CD14-positive monocyte (primary cell): ENCODE results near the gene MAML3. TPM values are rescaled to one million over a fixed set of nuclear protein-coding genes. Genes with fewer than 3 reads are reported as not detected.

Experiments used
- DNase-seq, 3 donors: peaks; one replicate each; pipeline ENCODE4 v3.0.0-alpha.2; 2011 to 2022
- H2AFZ ChIP-seq: 2 replicates; pipeline ENCODE4 v1.6.0; 2012; ENCODE audit warnings: mild to moderate bottlenecking, low read depth, low read length, inconsistent platforms; ENCODE audit not compliant: insufficient read depth, poor library complexity, severe bottlenecking
- H3K27ac ChIP-seq, 2 donors: 1 replicate in 1 of 2; 2 replicates in 1 of 2; pipeline ENCODE4 v1.5.1; 2012 to 2013; ENCODE audit warnings: low read length in 2 of 2, control low read depth in 1 of 2, inconsistent platforms in 1 of 2, low read depth in 1 of 2, mild to moderate bottlenecking in 1 of 2
- H3K27me3 ChIP-seq, 2 donors: one replicate each; pipeline versions ENCODE4 v1.6.0 to v1.6.1; 2011 to 2013; ENCODE audit warnings: low read length in 2 of 2; ENCODE audit not compliant: control insufficient read depth in 2 of 2, insufficient read depth in 2 of 2
- H3K36me3 ChIP-seq, 2 donors: replicated peaks in 1 of 2; 1 replicate in 1 of 2; 2 replicates in 1 of 2; pipeline versions ENCODE4 v1.5.1 to v1.6.1; 2012 to 2013; ENCODE audit warnings: low read length in 2 of 2, control low read depth in 1 of 2, inconsistent platforms in 1 of 2, mild to moderate bottlenecking in 1 of 2; ENCODE audit not compliant: insufficient read depth in 2 of 2, control insufficient read depth in 1 of 2
- H3K4me1 ChIP-seq, 2 donors: 1 replicate in 1 of 2; 2 replicates in 1 of 2; pipeline versions ENCODE4 v1.5.1 to v1.6.1; 2012 to 2013; ENCODE audit warnings: low read length in 2 of 2, control low read depth in 1 of 2, inconsistent platforms in 1 of 2, mild to moderate bottlenecking in 1 of 2, moderate library complexity in 1 of 2; ENCODE audit not compliant: insufficient read depth in 2 of 2, control insufficient read depth in 1 of 2
- H3K4me2 ChIP-seq: replicated peaks from 2 replicates; pipeline ENCODE3; 2012; ENCODE audit warnings: low read length, moderate library complexity, mild to moderate bottlenecking; ENCODE audit not compliant: poor library complexity, severe bottlenecking; ENCODE audit errors: extremely low read depth
- H3K4me3 ChIP-seq, 3 experiments: fragments of 200-600 bp in 1 of 3; sonication (generic) in 1 of 3; replicated peaks in 1 of 3; 1 replicate in 2 of 3; 2 replicates in 1 of 3; pipeline ENCODE4 v1.5.1; 2011 to 2013; ENCODE audit warnings: low read length in 3 of 3, mild to moderate bottlenecking in 3 of 3, control low read depth in 2 of 3, low read depth in 2 of 3, inconsistent platforms in 1 of 3, moderate library complexity in 1 of 3
- H3K79me2 ChIP-seq: 2 replicates; pipeline ENCODE4 v1.6.0; 2012; ENCODE audit warnings: mild to moderate bottlenecking, control low read depth, inconsistent platforms, low read length, moderate library complexity; ENCODE audit not compliant: insufficient read depth
- H3K9ac ChIP-seq: 2 replicates; pipeline ENCODE4 v1.6.0; 2017; ENCODE audit warnings: low read length, mild to moderate bottlenecking; ENCODE audit not compliant: insufficient read depth, poor library complexity, severe bottlenecking
- H3K9me3 ChIP-seq, 2 donors: replicated peaks in 1 of 2; 1 replicate in 1 of 2; 2 replicates in 1 of 2; pipeline versions ENCODE4 v1.5.1 to v1.6.1; 2012 to 2013; ENCODE audit warnings: low read length in 2 of 2, control low read depth in 1 of 2; ENCODE audit not compliant: control insufficient read depth in 1 of 2, insufficient read depth in 1 of 2
- H4K20me1 ChIP-seq: 2 replicates; pipeline ENCODE4 v1.6.0; 2012; ENCODE audit warnings: mild to moderate bottlenecking, low read length, control low read depth, moderate library complexity; ENCODE audit not compliant: insufficient read depth
- H3K27ac Mint-ChIP-seq, 7 donors: one replicate each; pipeline ENCODE4 v1.8.0; 2020; ENCODE audit warnings: mild to moderate bottlenecking in 7 of 7, mixed read lengths in 7 of 7, moderate library complexity in 6 of 7, inconsistent platforms in 2 of 7
- H3K27me3 Mint-ChIP-seq, 3 donors: one replicate each; pipeline ENCODE4 v1.8.0; 2021 to 2022; ENCODE audit warnings: low read depth in 3 of 3, mild to moderate bottlenecking in 3 of 3, mixed read lengths in 3 of 3, moderate library complexity in 3 of 3, inconsistent platforms in 1 of 3
- H3K36me3 Mint-ChIP-seq, 2 donors: one replicate each; pipeline ENCODE4 v1.8.0; 2020; ENCODE audit warnings: mixed read lengths in 2 of 2, inconsistent platforms in 1 of 2, mild to moderate bottlenecking in 1 of 2
- H3K4me1 Mint-ChIP-seq: one replicate; pipeline ENCODE4 v1.8.0; 2020; ENCODE audit warnings: mild to moderate bottlenecking, mixed read lengths
- H3K4me3 Mint-ChIP-seq, 2 donors: one replicate each; pipeline ENCODE4 v1.8.0; 2020; ENCODE audit warnings: mild to moderate bottlenecking in 2 of 2, mixed read lengths in 2 of 2, moderate library complexity in 1 of 2
- H3K9me3 Mint-ChIP-seq, 7 donors: one replicate each; pipeline ENCODE4 v1.8.0; 2020 to 2022; ENCODE audit warnings: mixed read lengths in 7 of 7, mild to moderate bottlenecking in 6 of 7, moderate library complexity in 6 of 7, inconsistent platforms in 2 of 7
- whole genome bisulfite sequencing: methylation state at CpG from one replicate; pipeline ENCODE4 v1.1.5; 2013; ENCODE audit warnings: missing lambda C conversion rate; ENCODE audit not compliant: insufficient coverage; 5-methylcytosine and 5-hydroxymethylcytosine counted together
- intact Hi-C, 2 donors: fragments of 100-400 bp; cut with micrococcal nuclease; formaldehyde crosslinking; loops; one replicate each; pipeline versions ENCODE4 v1.15.0 to v1.15.1; 2023
- polyA plus RNA-seq, 3 donors: library from polyadenylated mRNA; depleted of rRNA in 1 of 3; unstranded in 2 of 3; stranded (reverse) in 1 of 3; fragments of 300-500 nt in 2 of 3; fragments of >200 nt in 1 of 3; fragmentation: Illumina TruSeq in 2 of 3; gene quantifications; 1 replicate in 2 of 3; 2 replicates in 1 of 3; pipeline ENCODE4 v1.2.3, GENCODE V29; 2012 to 2021
- TF ChIP-seq, protein P1 (sequence below): fragments of 200-600 bp; IDR thresholded peaks from one replicate; pipeline ENCODE4 v1.8.0; 2022; ENCODE audit warnings: antibody characterized with exemption, mild to moderate bottlenecking

MAML3 gene
- polyA plus RNA-seq, 3 donors, result 1.5 to 6.5 (median 2.3) TPM

DNA sequence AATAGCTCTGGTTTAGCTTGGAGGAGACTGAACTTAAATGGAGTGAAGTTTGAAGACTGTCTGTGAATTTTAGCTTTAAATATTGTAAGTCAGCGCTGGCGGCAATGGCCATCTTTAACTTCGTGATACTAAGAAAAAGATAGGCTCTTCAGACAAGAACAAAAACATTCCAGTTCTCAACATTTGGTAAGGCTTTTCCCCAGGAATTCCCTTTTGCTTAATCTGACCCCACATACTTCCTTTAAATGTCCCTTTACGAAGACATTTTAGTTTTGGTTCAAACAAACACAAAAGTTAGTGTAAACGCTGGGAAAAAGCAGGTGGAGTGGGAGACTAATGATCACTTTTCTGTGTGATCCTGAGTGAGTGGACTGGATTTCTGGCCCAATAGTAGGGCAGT lies 106.2 kb downstream of the MAML3 start:
- TF ChIP-seq, protein P1, sequence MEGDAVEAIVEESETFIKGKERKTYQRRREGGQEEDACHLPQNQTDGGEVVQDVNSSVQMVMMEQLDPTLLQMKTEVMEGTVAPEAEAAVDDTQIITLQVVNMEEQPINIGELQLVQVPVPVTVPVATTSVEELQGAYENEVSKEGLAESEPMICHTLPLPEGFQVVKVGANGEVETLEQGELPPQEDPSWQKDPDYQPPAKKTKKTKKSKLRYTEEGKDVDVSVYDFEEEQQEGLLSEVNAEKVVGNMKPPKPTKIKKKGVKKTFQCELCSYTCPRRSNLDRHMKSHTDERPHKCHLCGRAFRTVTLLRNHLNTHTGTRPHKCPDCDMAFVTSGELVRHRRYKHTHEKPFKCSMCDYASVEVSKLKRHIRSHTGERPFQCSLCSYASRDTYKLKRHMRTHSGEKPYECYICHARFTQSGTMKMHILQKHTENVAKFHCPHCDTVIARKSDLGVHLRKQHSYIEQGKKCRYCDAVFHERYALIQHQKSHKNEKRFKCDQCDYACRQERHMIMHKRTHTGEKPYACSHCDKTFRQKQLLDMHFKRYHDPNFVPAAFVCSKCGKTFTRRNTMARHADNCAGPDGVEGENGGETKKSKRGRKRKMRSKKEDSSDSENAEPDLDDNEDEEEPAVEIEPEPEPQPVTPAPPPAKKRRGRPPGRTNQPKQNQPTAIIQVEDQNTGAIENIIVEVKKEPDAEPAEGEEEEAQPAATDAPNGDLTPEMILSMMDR, result no peak
- H3K36me3 Mint-ChIP-seq, result no peaks in the 10 kb centered on the region
- 45% methylated on average over 4 of the region's 5 CpGs for WGBS
- Histone ChIP-seq H3K79me2 (peaks cover 73% of the 10 kb centered on the region), H3K9ac (no peak overlapping the region), H3K27ac (no peak overlapping the region), H4K20me1 (peaks cover 10% of the 10 kb centered on the region), H3K27me3 (no peaks in the 10 kb centered on the region), H3K4me1 (peaks cover 47 to 65% of the 10 kb centered on the region in 2 donors), H3K9me3 (no peaks in the 10 kb centered on the region), H2AFZ (no peak overlapping the region), H3K36me3 (no peaks in the 10 kb centered on the region), H3K4me3 (no peak overlapping the region), H3K4me2 (no peak overlapping the region)
- peak overlapping the region in 1 of 7 donors; percentile 57 for H3K27ac Mint-ChIP-seq
- peaks cover 69% of the 10 kb centered on the region for H3K4me1 Mint-ChIP-seq
- peak overlapping the region in 1 of 2 donors; percentile 21 for H3K4me3 Mint-ChIP-seq
- peak in 1 of 3 donors; percentile 25 for DNase-seq
- intact Hi-C loops, result no loop called here
- H3K9me3 Mint-ChIP-seq, result no peaks in the 10 kb centered on the region
- no peaks in the 10 kb centered on the region for H3K27me3 Mint-ChIP-seq

DNA sequence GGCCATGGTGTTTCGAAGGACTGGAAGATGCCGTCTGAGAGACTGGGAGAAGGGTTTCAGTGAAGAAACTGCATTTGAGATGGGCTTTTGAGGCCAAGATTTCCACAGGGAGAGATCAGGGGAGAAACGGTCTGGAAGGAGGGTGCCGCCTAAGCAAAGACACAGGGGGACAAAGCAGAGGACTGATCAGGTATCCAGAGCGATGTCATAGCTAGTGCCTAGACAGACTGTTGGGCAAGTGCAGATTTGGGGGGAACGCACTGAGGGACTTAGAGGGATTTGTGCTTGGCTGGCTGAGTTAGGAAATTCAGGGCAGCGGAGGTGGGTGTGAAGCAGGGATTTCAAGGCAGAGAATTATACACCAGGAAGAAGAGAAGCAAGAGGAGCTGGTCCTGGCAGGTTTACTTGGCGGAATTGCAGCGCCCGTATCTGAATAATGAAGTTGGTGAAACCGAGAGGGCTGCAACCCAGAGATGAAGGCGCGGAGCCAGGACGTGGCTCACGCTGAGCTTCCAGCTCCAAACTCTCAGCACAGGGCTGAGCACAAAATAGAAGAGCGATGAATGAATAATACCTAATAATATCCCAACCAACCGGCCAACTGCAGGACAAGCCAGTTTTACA lies 106.9 kb downstream of the MAML3 start:
- no peak for DNase-seq
- H2AFZ ChIP-seq, result no peak overlapping the region

More for the DNA sequence above, 106.9 kb downstream of the MAML3 start:
- Mint-ChIP-seq H3K4me1 (peaks cover 71% of the 10 kb centered on the region), H3K27me3 (peaks cover 0 to 1% (median 0%) of the 10 kb centered on the region in 3 donors), H3K4me3 (no peak overlapping the region), H3K27ac (peak overlapping the region in 5 of 7 donors; percentile 20 to 72 (median 36)), H3K36me3 (no peaks in the 10 kb centered on the region), H3K9me3 (no peaks in the 10 kb centered on the region)
- Histone ChIP-seq H3K9me3 (no peaks in the 10 kb centered on the region), H3K4me1 (peaks cover 51 to 70% of the 10 kb centered on the region in 2 donors), H3K4me2 (no peak overlapping the region), H3K27me3 (no peaks in the 10 kb centered on the region), H3K9ac (no peak overlapping the region), H3K79me2 (peaks cover 74% of the 10 kb centered on the region), H4K20me1 (peaks cover 10% of the 10 kb centered on the region), H3K27ac (peak overlapping the region in 1 of 2 donors; percentile 61), H3K4me3 (no peak overlapping the region), H3K36me3 (no peaks in the 10 kb centered on the region)
- WGBS, result 93% methylated on average over 12 of the region's 17 CpGs
- TF ChIP-seq, protein P1, result no peak
- intact Hi-C loops, result no loop called here
